Middle frontal gyrus (tissue), 1 donor: ENCODE data around the gene GTF3C1.

Source experiments
- DNase-seq: peaks from one replicate; pipeline ENCODE4 v3.0.0-alpha.2; 2015; ENCODE audit warnings: low spot score; ENCODE audit errors: extremely low spot score

The GTF3C1 gene

GRCh38 chr16:27568077-27568476 lies 18.4 kb upstream of the GTF3C1 start:
- DNase-seq = no peak

GRCh38 chr16:27566417-27566816 lies 16.7 kb upstream of the GTF3C1 start:
- DNase-seq = no peak

GRCh38 chr16:27564224-27564623 lies 14.5 kb upstream of the GTF3C1 start:
- DNase-seq = no peak

GRCh38 chr16:27561216-27561615 lies 11.5 kb upstream of the GTF3C1 start:
- no peak for DNase-seq

GRCh38 chr16:27558932-27559331 lies 9.2 kb upstream of the GTF3C1 start:
- DNase-seq = no peak

- DNase-seq = no peak
Measured at GRCh38 chr16:27558434-27558833, 8.7 kb upstream of the GTF3C1 start.

- DNase-seq = no peak
Measured at GRCh38 chr16:27556471-27556870, 6.8 kb upstream of the GTF3C1 start.

- no peak for DNase-seq
Measured at GRCh38 chr16:27551036-27551435, 1.3 kb upstream of the GTF3C1 start.

GRCh38 chr16:27550582-27550920 lies 838 bp upstream of the GTF3C1 start:
- DNase-seq = no peak

- DNase-seq = no peak
Measured at GRCh38 chr16:27549464-27549745, 308 bp downstream of the GTF3C1 start.

GRCh38 chr16:27547851-27548250 lies 1.9 kb downstream of the GTF3C1 start:
- no peak for DNase-seq

GRCh38 chr16:27547134-27547533 lies 2.6 kb downstream of the GTF3C1 start:
- no peak for DNase-seq

GRCh38 chr16:27544671-27545070 lies 5.0 kb downstream of the GTF3C1 start:
- no peak for DNase-seq

GRCh38 chr16:27543801-27544200 lies 5.9 kb downstream of the GTF3C1 start:
- DNase-seq = no peak

- no peak for DNase-seq
Measured at GRCh38 chr16:27539636-27540035, 10.1 kb downstream of the GTF3C1 start.

- DNase-seq = no peak
Measured at GRCh38 chr16:27539120-27539519, 10.6 kb downstream of the GTF3C1 start.

- no peak for DNase-seq
Measured at GRCh38 chr16:27538528-27538927, 11.2 kb downstream of the GTF3C1 start.

- DNase-seq = no peak
Measured at GRCh38 chr16:27534256-27534655, 15.5 kb downstream of the GTF3C1 start.

GRCh38 chr16:27531826-27532800 lies 17.6 kb downstream of the GTF3C1 start:
- no peak for DNase-seq

- no peak for DNase-seq
Measured at GRCh38 chr16:27531186-27531585, 18.5 kb downstream of the GTF3C1 start.

- no peak for DNase-seq
Measured at GRCh38 chr16:27529962-27530361, 19.8 kb downstream of the GTF3C1 start.

- DNase-seq = no peak
Measured at GRCh38 chr16:27528294-27528693, 21.4 kb downstream of the GTF3C1 start.

GRCh38 chr16:27526180-27526579 lies 23.5 kb downstream of the GTF3C1 start:
- no peak for DNase-seq
